HG03103 (cell line): ENCODE measurements around the gene EEPD1.

ENCODE experiments used
- ATAC-seq: cut with Tn5 transposase; IDR thresholded peaks from one replicate; pipeline ENCODE4 v1.9.1; 2021; ENCODE audit warnings: low read depth; ENCODE audit not compliant: unreplicated experiment

Gene EEPD1

GRCh38 chr7:36278069-36278619 is 125.1 kb downstream of the EEPD1 start:
- no peak for ATAC-seq

GRCh38 chr7:36278620-36279172 is 125.6 kb downstream of the EEPD1 start:
- no peak for ATAC-seq

GRCh38 chr7:36279200-36279925 is 126.3 kb downstream of the EEPD1 start:
- peak; percentile 61 for ATAC-seq

GRCh38 chr7:36279926-36280315 is 126.9 kb downstream of the EEPD1 start:
- no peak for ATAC-seq

- ATAC-seq, result no peak
Measured at GRCh38 chr7:36280840-36281812, 128.1 kb downstream of the EEPD1 start.

GRCh38 chr7:36281945-36282717 is 129.1 kb downstream of the EEPD1 start:
- ATAC-seq, result no peak

GRCh38 chr7:36283181-36283580 is 130.1 kb downstream of the EEPD1 start:
- ATAC-seq, result no peak

- peak; percentile 43 for ATAC-seq
Measured at GRCh38 chr7:36283711-36284130, 130.7 kb downstream of the EEPD1 start.

- ATAC-seq, result no peak
Measured at GRCh38 chr7:36284456-36285090, 131.5 kb downstream of the EEPD1 start.

- ATAC-seq, result no peak
Measured at GRCh38 chr7:36285276-36285675, 132.2 kb downstream of the EEPD1 start.

- ATAC-seq, result no peak
Measured at GRCh38 chr7:36286226-36286625, 133.2 kb downstream of the EEPD1 start.

- ATAC-seq, result no peak
Measured at GRCh38 chr7:36286688-36287087, 133.6 kb downstream of the EEPD1 start.

GRCh38 chr7:36287371-36288241 is 134.6 kb downstream of the EEPD1 start:
- ATAC-seq, result no peak

- ATAC-seq, result no peak
Measured at GRCh38 chr7:36288501-36288900, 135.4 kb downstream of the EEPD1 start.

- ATAC-seq, result no peak
Measured at GRCh38 chr7:36289833-36290661, 137.0 kb downstream of the EEPD1 start.

GRCh38 chr7:36291387-36292316 is 138.6 kb downstream of the EEPD1 start:
- peak; percentile 53 for ATAC-seq

GRCh38 chr7:36295090-36295489 is 142.0 kb downstream of the EEPD1 start:
- ATAC-seq, result no peak
